ENCODE measurements around the gene FLAD1. TPM values are rescaled to one million over a fixed set of nuclear protein-coding genes. Genes with fewer than 3 reads are reported as not detected.

The FLAD1 gene
- total RNA-seq, 2 experiments from 2014 or later, result 34.7 to 35.1 TPM

DNA sequence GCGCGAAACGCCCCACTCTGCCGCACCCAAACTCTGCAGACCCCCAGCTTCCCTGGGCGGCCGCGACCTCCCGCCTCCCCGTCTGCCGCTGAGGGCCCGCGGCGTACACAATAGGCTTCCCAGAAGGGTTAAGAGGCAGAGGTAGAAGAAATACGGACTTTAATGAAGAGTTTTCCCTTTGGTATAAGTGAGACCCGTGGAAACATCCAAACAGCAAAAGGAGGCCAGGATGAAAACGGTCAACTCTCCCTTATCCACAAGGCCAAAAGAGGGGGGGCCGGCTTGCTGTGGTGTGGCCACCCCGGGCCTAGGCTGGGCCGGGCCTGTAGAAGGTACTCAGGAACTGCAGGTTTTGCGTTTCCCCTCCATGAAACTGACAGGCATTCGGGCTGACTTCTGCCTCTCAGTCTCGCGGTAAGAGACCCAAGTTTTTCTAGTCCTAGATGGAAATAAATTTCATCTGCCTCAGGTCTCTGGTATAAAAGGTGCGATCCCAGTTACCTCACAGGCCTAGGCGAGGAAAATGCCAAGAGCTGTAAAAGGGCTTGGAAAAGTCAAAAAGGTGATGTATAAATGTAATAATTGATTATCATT is 20.9 kb upstream of the FLAD1 start:
- ChIA-PET POLR2A (interaction anchor here (1.3 to 4.3 kb wide), 11 partner anchors 9 to 60 kb away, joined by 3 to 62 read pairs (median 12); partner anchors contain the start of genes CKS1B, FLAD1, PMVK and SHC1), CTCF (interaction anchor here (1.2 to 4.3 kb wide), 7 partner anchors 11 to 403 kb away, joined by 3 to 24 read pairs (median 4); partner anchors contain the start of genes CKS1B, FLAD1 and LENEP)
- H3K27me3 Mint-ChIP-seq, result no peaks in the 10 kb centered on the region
- peak overlapping the region; percentile 88 for H3K4me3 Mint-ChIP-seq
- DNase-seq, result no peak
- H3K4me1 Mint-ChIP-seq, result peaks cover 52% of the 10 kb centered on the region
- peaks cover 66% of the 10 kb centered on the region for H3K36me3 Mint-ChIP-seq (ENCODE audit: low read depth)
- peak overlapping the region; percentile 85 for H3K27ac Mint-ChIP-seq
- no peaks in the 10 kb centered on the region for H3K9me3 Mint-ChIP-seq

DNA sequence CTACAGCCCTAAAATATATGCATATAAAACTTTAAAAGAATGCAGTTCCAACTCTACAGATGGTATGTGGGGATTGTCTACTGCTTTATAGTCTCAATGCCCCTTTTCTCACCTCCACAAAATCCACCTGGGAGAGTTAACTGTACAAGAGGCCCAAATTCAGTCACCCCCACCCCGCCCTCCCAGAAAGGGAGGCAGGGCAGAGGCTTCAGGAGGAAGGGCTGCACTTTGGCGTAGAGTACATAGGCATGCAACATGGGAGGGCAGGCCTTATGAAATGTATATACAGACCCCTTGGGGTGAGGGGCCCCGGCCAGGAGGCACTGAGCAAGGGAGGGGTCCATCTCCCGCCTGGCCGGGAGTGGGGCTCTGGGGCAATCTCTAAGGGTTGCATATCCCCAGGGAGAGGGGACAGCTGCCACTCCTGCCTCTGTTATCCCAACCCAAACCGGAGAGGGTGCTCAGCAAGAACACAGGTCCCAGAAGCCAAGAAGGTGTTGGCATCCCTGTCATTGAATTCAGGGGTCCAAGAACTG is 20.3 kb upstream of the FLAD1 start:
- POLR2A ChIA-PET, result interaction anchor here (1.3 to 4.3 kb wide), 8 partner anchors 8 to 47 kb away, joined by 4 to 62 read pairs (median 21); partner anchors contain the start of genes CKS1B, FLAD1, PMVK and SHC1
- DNase-seq, result no peak
- Mint-ChIP-seq H3K4me1 (peaks cover 54% of the 10 kb centered on the region), H3K36me3 (ENCODE audit: low read depth) (peaks cover 69% of the 10 kb centered on the region), H3K4me3 (peak overlapping the region; percentile 88), H3K27ac (peak overlapping the region; percentile 85), H3K9me3 (no peaks in the 10 kb centered on the region), H3K27me3 (no peaks in the 10 kb centered on the region)
- CTCF ChIA-PET, result interaction anchor here (1.7 to 4.3 kb wide), 3 partner anchors 10 to 54 kb away, joined by 4 to 24 read pairs (median 16); partner anchors contain the start of genes CKS1B and FLAD1

DNA sequence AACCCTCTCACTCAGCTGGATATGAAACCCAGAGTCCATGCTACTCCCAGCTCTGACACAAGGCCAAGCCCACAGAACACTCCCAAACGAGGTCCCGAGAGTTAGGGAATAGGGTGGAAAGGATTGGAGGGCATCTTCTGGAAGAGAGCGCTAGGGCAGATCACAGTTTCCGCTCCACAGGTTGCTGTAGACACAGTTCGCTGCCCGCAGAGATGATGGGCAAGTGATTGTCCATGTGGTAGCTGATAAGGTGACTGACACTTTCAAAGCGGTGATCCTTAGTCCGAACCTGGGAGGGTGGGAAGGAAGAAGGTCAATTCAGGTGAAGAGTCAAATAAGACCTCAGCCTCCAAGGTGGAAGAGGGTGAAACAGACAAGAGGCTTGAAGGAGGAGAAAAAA is 19.5 kb upstream of the FLAD1 start:
- no peak for DNase-seq
- Mint-ChIP-seq H3K4me3 (no peak overlapping the region), H3K9me3 (no peaks in the 10 kb centered on the region), H3K36me3 (ENCODE audit: low read depth) (peaks cover 67% of the 10 kb centered on the region), H3K27me3 (no peaks in the 10 kb centered on the region), H3K4me1 (peaks cover 57% of the 10 kb centered on the region), H3K27ac (peak overlapping the region; percentile 58)
- ChIA-PET CTCF (interaction anchor here (4.3 kb wide), 1 partner anchor 9 kb away, joined by 24 read pairs; the partner anchor contains the start of gene CKS1B), POLR2A (interaction anchor here (0.7 to 3.9 kb wide), 4 partner anchors 9 to 27 kb away, joined by 3 to 25 read pairs (median 8); partner anchors contain the start of genes CKS1B, PBXIP1 and PMVK)

DNA sequence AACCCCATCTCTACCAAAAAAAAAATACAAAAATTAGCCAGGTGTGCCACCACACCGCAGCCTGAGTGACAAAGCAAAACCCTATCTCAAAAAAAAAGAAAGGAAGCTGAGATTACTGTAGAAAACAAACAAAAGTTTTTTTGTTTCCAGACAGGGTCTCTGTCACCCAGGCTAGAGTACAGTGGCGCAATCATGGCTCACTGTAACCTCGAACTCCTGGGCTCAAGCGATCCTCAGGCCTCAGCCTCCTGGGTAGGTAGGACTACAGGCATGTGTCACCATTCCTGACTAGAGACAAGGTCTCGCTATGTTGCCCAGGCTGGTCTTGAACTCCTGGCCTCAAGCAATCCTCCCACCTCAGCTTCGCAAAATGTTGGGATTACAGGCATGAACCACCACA is 18.8 kb upstream of the FLAD1 start:
- Mint-ChIP-seq H3K27ac (peak overlapping the region; percentile 57), H3K4me1 (peaks cover 61% of the 10 kb centered on the region)

DNA sequence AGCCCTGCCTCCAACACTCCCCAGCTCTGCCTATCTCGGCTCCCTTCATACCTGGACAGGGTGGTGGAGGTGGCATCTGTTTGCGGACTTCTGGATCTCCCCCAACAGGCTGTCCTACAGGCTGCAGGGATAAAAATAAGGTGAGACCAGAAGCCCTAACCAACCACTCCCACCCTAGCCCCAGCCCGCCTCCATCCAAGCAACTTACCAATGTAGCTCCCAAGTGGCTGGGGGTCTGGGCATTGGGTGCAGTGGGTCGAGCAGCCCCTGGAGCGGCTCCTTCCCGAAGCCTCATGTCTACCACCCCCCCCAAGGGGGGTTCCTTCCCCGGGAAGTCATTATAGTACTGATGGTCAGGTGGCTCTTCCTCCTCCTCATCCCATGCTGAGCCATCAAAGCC is 17.0 kb upstream of the FLAD1 start:
- ChIA-PET POLR2A (interaction anchor here (0.7 to 0.8 kb wide), 2 partner anchors 10 to 11 kb away, joined by 3 to 4 read pairs; partner anchors contain the start of gene PBXIP1), CTCF (interaction anchor here (1.1 kb wide), 1 partner anchor 11 kb away, joined by 3 read pairs; no protein-coding TSS in a partner anchor)
- H3K27me3 Mint-ChIP-seq, result no peaks in the 10 kb centered on the region
- DNase-seq, result no peak
- peaks cover 59% of the 10 kb centered on the region for H3K4me1 Mint-ChIP-seq
- no peaks in the 10 kb centered on the region for H3K9me3 Mint-ChIP-seq
- no peak overlapping the region for H3K4me3 Mint-ChIP-seq
- peaks cover 66% of the 10 kb centered on the region for H3K36me3 Mint-ChIP-seq (ENCODE audit: low read depth)
- no peak overlapping the region for H3K27ac Mint-ChIP-seq

More for the DNA sequence above, 18.8 kb upstream of the FLAD1 start:
- H3K4me3 Mint-ChIP-seq, result no peak overlapping the region
- ChIA-PET CTCF (interaction anchor here (1.2 to 4.3 kb wide), 2 partner anchors 9 to 32 kb away, joined by 4 to 24 read pairs; partner anchors contain the start of gene CKS1B), POLR2A (interaction anchor here (0.8 to 1.6 kb wide), 7 partner anchors 9 to 52 kb away, joined by 3 to 10 read pairs (median 5); partner anchors contain the start of genes CKS1B, FLAD1 and PBXIP1)
- no peak for DNase-seq
- no peaks in the 10 kb centered on the region for H3K9me3 Mint-ChIP-seq
- H3K36me3 Mint-ChIP-seq (ENCODE audit: low read depth), result peaks cover 72% of the 10 kb centered on the region
- H3K27me3 Mint-ChIP-seq, result no peaks in the 10 kb centered on the region

DNA sequence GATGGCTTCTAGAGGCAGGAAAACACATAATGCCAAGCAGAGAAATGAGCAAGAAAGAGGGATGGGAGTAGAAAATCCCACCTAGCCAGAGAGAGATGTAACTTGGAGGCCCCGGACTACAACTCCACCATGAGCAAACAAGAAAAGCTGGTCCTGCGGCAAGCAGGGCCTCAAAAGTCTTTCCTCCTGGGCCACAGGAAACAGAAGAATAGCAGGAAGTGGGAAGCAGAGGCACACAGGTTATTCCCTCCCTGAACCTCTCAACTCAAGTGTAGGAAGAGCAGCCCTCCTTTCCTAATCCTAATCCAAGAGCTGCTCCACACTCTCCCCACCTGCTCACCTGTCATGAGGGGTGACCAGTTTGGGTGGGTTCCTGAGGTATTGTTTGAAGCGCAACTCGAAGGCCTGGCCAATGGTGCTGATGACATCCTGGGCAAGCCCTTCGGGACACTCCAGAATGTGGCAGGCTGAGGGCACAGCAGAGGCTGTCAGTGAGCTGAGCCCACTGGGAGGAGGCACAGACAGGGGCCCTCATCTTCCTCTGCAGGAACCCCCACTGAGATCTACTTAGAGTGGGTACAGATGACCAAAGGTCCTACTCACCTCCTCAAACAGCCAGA is 15.7 kb upstream of the FLAD1 start:
- CTCF ChIA-PET, result interaction anchor here (0.8 kb wide), 1 partner anchor 15 kb away, joined by 5 read pairs; no protein-coding TSS in a partner anchor
- Mint-ChIP-seq H3K27ac (peak overlapping the region; percentile 45), H3K27me3 (no peaks in the 10 kb centered on the region), H3K36me3 (ENCODE audit: low read depth) (peaks cover 68% of the 10 kb centered on the region), H3K9me3 (no peaks in the 10 kb centered on the region), H3K4me1 (peaks cover 66% of the 10 kb centered on the region), H3K4me3 (no peak overlapping the region)
- POLR2A ChIA-PET, result no interaction called here
- no peak for DNase-seq

DNA sequence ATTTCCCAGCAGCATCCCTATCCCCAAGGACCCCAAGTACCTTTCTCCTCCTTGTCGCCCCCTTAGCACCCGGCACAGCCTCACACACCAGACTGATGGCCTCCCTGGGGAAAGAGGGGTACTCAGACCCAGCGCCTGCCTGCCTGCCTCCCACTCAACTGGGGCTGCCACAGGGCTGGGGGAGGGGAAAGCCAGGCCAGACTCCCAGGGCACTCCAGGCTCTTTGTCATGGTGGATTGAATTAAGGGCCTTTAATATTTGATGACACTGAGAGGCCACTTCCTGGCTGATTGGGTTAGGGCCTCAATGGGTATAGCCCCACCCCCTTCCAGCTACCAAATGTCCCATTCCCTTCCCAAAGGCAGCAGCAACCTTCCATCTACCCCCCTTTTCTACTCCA is 14.4 kb upstream of the FLAD1 start:
- H3K27ac Mint-ChIP-seq, result peak overlapping the region; percentile 40
- peaks cover 60% of the 10 kb centered on the region for H3K4me1 Mint-ChIP-seq
- ChIA-PET POLR2A (interaction anchor here (3.0 kb wide), 1 partner anchor 15 kb away, joined by 13 read pairs; the partner anchor contains the start of gene FLAD1), CTCF (no interaction called here)
- no peaks in the 10 kb centered on the region for H3K9me3 Mint-ChIP-seq
- H3K36me3 Mint-ChIP-seq (ENCODE audit: low read depth), result peaks cover 61% of the 10 kb centered on the region
- DNase-seq, result no peak
- no peak overlapping the region for H3K4me3 Mint-ChIP-seq
- H3K27me3 Mint-ChIP-seq, result no peaks in the 10 kb centered on the region

DNA sequence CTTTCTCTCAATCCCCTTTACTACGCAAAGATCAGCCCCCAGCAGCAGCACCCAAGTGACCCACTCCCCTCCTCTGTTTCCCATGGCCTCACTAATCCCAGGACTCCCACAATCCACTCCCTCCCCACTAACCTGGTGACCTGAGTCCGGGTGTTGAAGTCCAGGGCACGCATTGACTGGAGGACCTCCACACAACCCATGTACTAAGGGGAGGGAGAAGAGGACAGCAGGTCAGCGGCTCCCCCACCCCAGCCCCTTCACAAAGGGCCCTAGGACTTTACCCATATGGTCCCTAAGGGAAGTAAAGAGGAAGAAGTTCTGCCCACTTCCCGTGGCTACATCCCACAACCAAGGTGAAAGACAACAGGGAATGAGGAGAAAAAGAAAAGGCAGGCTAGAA is 13.9 kb upstream of the FLAD1 start:
- peaks cover 57% of the 10 kb centered on the region for H3K4me1 Mint-ChIP-seq
- H3K27ac Mint-ChIP-seq, result peak overlapping the region; percentile 40
- no peaks in the 10 kb centered on the region for H3K27me3 Mint-ChIP-seq
- DNase-seq, result no peak
- H3K36me3 Mint-ChIP-seq (ENCODE audit: low read depth), result peaks cover 57% of the 10 kb centered on the region
- ChIA-PET CTCF (interaction anchor here (1.7 kb wide), 1 partner anchor 25 kb away, joined by 4 read pairs; no protein-coding TSS in a partner anchor), POLR2A (interaction anchor here (0.9 to 3.9 kb wide), 3 partner anchors 8 to 46 kb away, joined by 3 to 34 read pairs (median 13); partner anchors contain the start of genes FLAD1 and PYGO2)
- H3K4me3 Mint-ChIP-seq, result no peak overlapping the region
- no peaks in the 10 kb centered on the region for H3K9me3 Mint-ChIP-seq

DNA sequence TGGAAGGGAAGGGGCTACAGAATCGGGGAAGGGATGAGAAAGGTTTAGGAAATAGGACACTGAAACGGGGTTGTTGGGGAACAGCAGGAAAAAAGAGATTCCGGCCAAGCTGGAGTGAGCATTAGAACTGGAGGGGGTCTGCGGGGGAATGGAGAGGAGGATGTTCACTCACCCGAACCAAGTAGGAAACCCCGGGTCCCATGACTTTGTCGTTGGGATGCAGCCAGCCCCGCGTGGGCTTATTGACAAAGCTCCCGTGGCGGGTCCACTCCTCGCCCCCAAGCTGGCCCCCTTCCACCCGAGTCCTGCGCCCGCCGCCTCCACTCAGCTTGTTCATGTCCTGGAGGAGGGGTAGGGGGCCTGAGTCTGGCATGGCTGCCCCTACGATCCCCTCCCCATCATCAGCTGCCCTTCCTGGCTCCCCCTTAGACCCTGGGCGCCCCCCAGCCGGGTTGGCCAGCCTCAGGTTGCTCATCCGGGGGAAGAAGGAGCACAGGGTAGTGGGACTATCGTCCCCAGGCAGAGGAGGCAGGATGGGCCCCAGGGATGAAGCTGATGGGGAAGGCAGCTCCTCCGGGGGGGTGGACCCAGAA is 13.2 kb upstream of the FLAD1 start:
- no peak for DNase-seq
- no peak overlapping the region for H3K4me3 Mint-ChIP-seq
- H3K27me3 Mint-ChIP-seq, result no peaks in the 10 kb centered on the region
- H3K9me3 Mint-ChIP-seq, result no peaks in the 10 kb centered on the region
- H3K4me1 Mint-ChIP-seq, result peaks cover 55% of the 10 kb centered on the region
- POLR2A ChIA-PET, result interaction anchor here (0.7 to 3.9 kb wide), 8 partner anchors 9 to 46 kb away, joined by 3 to 34 read pairs (median 7); partner anchors contain the start of genes FLAD1, PBXIP1, PMVK and PYGO2
- CTCF ChIA-PET, result interaction anchor here (0.5 to 1.9 kb wide), 5 partner anchors 13 to 74 kb away, joined by 3 to 10 read pairs (median 4); partner anchors contain the start of gene FLAD1
- no peak overlapping the region for H3K27ac Mint-ChIP-seq
- peaks cover 53% of the 10 kb centered on the region for H3K36me3 Mint-ChIP-seq (ENCODE audit: low read depth)

DNA sequence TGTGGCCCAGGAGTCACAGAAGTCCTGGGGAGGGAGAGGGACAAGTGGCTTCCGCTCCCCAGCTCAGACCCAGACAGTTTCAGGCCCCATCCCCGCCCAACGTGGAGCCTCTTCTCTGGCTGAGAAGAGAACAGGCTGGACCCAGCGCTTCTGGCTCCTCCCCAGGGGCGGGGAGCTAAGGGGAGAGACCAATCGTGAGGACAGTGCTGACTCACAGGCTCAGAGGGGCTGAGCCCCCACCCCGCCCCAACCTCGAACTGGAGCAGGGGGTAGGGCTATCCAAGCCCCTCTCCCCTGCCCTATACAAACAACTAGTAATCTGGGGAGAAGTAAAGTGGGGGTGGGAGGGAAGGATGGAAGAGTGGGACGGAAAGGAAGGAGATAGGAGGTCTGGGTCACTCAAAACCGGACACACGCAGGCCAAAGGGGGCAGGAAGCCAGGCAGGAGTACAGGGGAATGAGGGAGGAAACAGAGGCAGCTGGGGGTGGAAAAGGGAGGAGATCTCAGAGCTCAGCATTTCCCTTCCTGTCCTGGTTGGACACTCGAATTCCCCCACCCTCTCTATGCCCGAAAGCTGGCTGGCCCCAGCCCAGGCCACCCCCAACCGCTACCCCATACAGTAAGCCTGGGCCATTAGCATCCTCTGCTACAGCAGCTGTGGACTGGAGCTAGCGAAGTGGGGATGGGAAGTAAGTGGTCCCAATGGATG is 12.4 kb upstream of the FLAD1 start, which contains the start of gene SHC1:
Gene SHC1, minus strand, starts transcription at position 117 of the 710 bp plus-strand sequence. CDS start 221 bp downstream, outside the sequence.
- Mint-ChIP-seq H3K4me1 (peaks cover 52% of the 10 kb centered on the region), H3K4me3 (peak within 1 kb of the TSS; percentile 16), H3K27ac (peak within 1 kb of the TSS; percentile 62), H3K9me3 (no peaks in the 10 kb centered on the region), H3K36me3 (ENCODE audit: low read depth) (peaks cover 46% of the 10 kb centered on the region), H3K27me3 (no peaks in the 10 kb centered on the region)
- CTCF ChIA-PET, result interaction anchor here (1.0 to 3.7 kb wide), 8 partner anchors 8 to 411 kb away, joined by 3 to 24 read pairs (median 6); partner anchors contain the start of genes FLAD1, PBXIP1 and PYGO2
- POLR2A ChIA-PET, result interaction anchor here (0.7 to 3.9 kb wide), 7 partner anchors 10 to 45 kb away, joined by 3 to 34 read pairs (median 10); partner anchors contain the start of genes FLAD1, PBXIP1, PMVK and PYGO2
- peak; percentile 44 for DNase-seq

DNA sequence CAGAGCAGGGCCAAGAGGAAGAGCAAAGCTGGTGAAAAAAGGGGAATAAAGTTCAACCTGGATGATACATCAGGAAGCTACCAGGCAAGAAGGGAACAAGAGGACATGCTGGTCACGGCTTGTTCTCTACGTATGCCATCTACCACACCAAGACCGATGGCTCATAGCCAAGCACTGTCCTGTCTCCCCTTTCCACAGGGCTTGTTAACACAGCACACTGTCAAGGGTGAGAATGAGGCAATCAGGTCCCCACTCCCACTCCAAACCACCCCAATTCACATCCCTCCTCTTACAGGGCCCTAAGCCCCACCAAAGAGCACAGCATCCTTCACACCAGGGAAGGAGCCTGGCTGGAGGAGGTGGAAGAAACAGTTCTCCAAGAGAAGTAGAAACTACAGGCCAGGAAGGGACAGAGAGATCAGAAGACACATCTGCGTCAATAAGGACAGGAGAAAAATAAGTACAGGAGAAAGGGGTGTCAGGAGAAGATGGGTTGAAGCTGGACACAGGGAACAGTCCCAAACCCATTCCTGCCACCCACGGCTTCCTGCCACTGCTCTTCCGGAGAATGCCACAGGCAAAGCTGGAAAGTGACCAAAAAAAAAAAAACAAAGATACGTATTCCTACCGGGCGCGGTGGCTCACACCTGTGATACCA is 11.7 kb upstream of the FLAD1 start:
- ChIA-PET CTCF (interaction anchor here (0.6 to 6.4 kb wide), 9 partner anchors 9 to 412 kb away, joined by 3 to 40 read pairs (median 7); partner anchors contain the start of genes PBXIP1 and PYGO2), POLR2A (interaction anchor here (0.9 to 3.9 kb wide), 6 partner anchors 10 to 45 kb away, joined by 4 to 34 read pairs (median 12); partner anchors contain the start of genes FLAD1, PBXIP1 and PYGO2)
- peaks cover 43% of the 10 kb centered on the region for H3K36me3 Mint-ChIP-seq (ENCODE audit: low read depth)
- peaks cover 52% of the 10 kb centered on the region for H3K4me1 Mint-ChIP-seq
- peak overlapping the region; percentile 62 for H3K27ac Mint-ChIP-seq
- no peaks in the 10 kb centered on the region for H3K27me3 Mint-ChIP-seq
- no peaks in the 10 kb centered on the region for H3K9me3 Mint-ChIP-seq
- peak overlapping the region; percentile 16 for H3K4me3 Mint-ChIP-seq
- no peak for DNase-seq

Measured in activated CD4-positive, alpha-beta memory T cell treated with anti-CD3 and anti-CD28 coated beads, Interleukin-2, amount 10 ng/mL, durations not matched to agents 7 days and 5 days (primary cell).